ENCODE measurements around the gene SLC15A5.

Gene SLC15A5

GRCh38 chr12:16277585-16277984 is at the start of gene SLC15A5:
TSS of gene SLC15A5 (minus strand) at chr12:16277685. CDS start at chr12:16277685, 0 bp downstream.
- no peak for DNase-seq

- DNase-seq = no peak
Observed at GRCh38 chr12:16325426-16325825, 47.9 kb upstream of the SLC15A5 start.

- DNase-seq = no peak
Observed at GRCh38 chr12:16324772-16325171, 47.3 kb upstream of the SLC15A5 start.

- DNase-seq = no peak
Observed at GRCh38 chr12:16324272-16324671, 46.8 kb upstream of the SLC15A5 start.

GRCh38 chr12:16323638-16324037 is 46.2 kb upstream of the SLC15A5 start:
- DNase-seq = no peak

GRCh38 chr12:16323010-16323409 is 45.5 kb upstream of the SLC15A5 start:
- no peak for DNase-seq

GRCh38 chr12:16310934-16311333 is 33.4 kb upstream of the SLC15A5 start:
- DNase-seq = no peak

- DNase-seq = no peak
Observed at GRCh38 chr12:16307856-16308475, 30.5 kb upstream of the SLC15A5 start.

GRCh38 chr12:16303939-16304338 is 26.5 kb upstream of the SLC15A5 start:
- DNase-seq = no peak

- no peak for DNase-seq
Observed at GRCh38 chr12:16300736-16301135, 23.3 kb upstream of the SLC15A5 start.

GRCh38 chr12:16300122-16300521 is 22.6 kb upstream of the SLC15A5 start:
- DNase-seq = no peak

GRCh38 chr12:16299403-16299802 is 21.9 kb upstream of the SLC15A5 start:
- no peak for DNase-seq

GRCh38 chr12:16297521-16297920 is 20.0 kb upstream of the SLC15A5 start:
- no peak for DNase-seq

- no peak for DNase-seq
Observed at GRCh38 chr12:16294376-16294956, 17.0 kb upstream of the SLC15A5 start.

GRCh38 chr12:16291032-16291431 is 13.5 kb upstream of the SLC15A5 start:
- DNase-seq = no peak

GRCh38 chr12:16285586-16285985 is 8.1 kb upstream of the SLC15A5 start:
- no peak for DNase-seq

- no peak for DNase-seq
Observed at GRCh38 chr12:16282978-16283377, 5.5 kb upstream of the SLC15A5 start.

- DNase-seq = no peak
Observed at GRCh38 chr12:16282081-16282480, 4.6 kb upstream of the SLC15A5 start.

GRCh38 chr12:16281157-16281556 is 3.7 kb upstream of the SLC15A5 start:
- DNase-seq = no peak

GRCh38 chr12:16272222-16272621 is 5.3 kb downstream of the SLC15A5 start:
- no peak for DNase-seq

GRCh38 chr12:16271062-16271461 is 6.4 kb downstream of the SLC15A5 start:
- DNase-seq = no peak

- no peak for DNase-seq
Observed at GRCh38 chr12:16269946-16270345, 7.5 kb downstream of the SLC15A5 start.

- DNase-seq = no peak
Observed at GRCh38 chr12:16266085-16266484, 11.4 kb downstream of the SLC15A5 start.

- DNase-seq = no peak
Observed at GRCh38 chr12:16261944-16262475, 15.5 kb downstream of the SLC15A5 start.

- no peak for DNase-seq
Observed at GRCh38 chr12:16260206-16260605, 17.3 kb downstream of the SLC15A5 start.
